Loucy (cell line): ENCODE measurements around the gene LUC7L.
"Not testable (repeated sequence)": the region's sequence is repeated elsewhere in the genome, so short reads cannot be mapped to it uniquely, and the experiment has no call there.

Experiments used
- H2AFZ ChIP-seq: fragments of 200-600 bp; sonication (generic); 2 replicates; pipeline ENCODE4 v1.6.0; 2016; ENCODE audit warnings: antibody characterized with exemption, mild to moderate bottlenecking, low read length, moderate library complexity
- H3F3A ChIP-seq: fragments of 200-600 bp; 2 replicates; pipeline ENCODE4 v1.6.0; 2016; ENCODE audit warnings: antibody characterized with exemption, low read depth, mild to moderate bottlenecking
- H3K27me3 ChIP-seq: fragments of 200-600 bp; sonication (generic); 2 replicates; pipeline ENCODE4 v1.6.1; 2014; ENCODE audit warnings: low read length, mild to moderate bottlenecking; ENCODE audit not compliant: insufficient read depth, poor library complexity, severe bottlenecking
- H3K36me3 ChIP-seq: fragments of 200-600 bp; sonication (generic); 2 replicates; pipeline ENCODE4 v1.6.1; 2016; ENCODE audit warnings: low read length; ENCODE audit not compliant: insufficient read depth
- H3K4me1 ChIP-seq: fragments of 200-600 bp; sonication (generic); 2 replicates; pipeline ENCODE4 v1.5.1; 2014; ENCODE audit warnings: low read length, mild to moderate bottlenecking; ENCODE audit not compliant: insufficient read depth, poor library complexity, severe bottlenecking
- H3K4me2 ChIP-seq: fragments of 200-600 bp; sonication (generic); 2 replicates; pipeline ENCODE4 v1.6.0; 2014; ENCODE audit warnings: antibody characterized with exemption, low read length, low read depth, mild to moderate bottlenecking; ENCODE audit not compliant: poor library complexity, severe bottlenecking
- H3K4me3 ChIP-seq: fragments of 200-600 bp; sonication (generic); 2 replicates; pipeline ENCODE4 v1.5.1; 2014; ENCODE audit warnings: low read length, mild to moderate bottlenecking, mixed read lengths; ENCODE audit not compliant: poor library complexity, severe bottlenecking
- H3K79me2 ChIP-seq: fragments of 200-600 bp; sonication (generic); 2 replicates; pipeline ENCODE4 v1.6.1; 2014; ENCODE audit warnings: low read length; ENCODE audit not compliant: insufficient read depth
- H3K9ac ChIP-seq: fragments of 200-600 bp; sonication (generic); 2 replicates; pipeline ENCODE4 v1.6.0; 2014; ENCODE audit warnings: mild to moderate bottlenecking, low read depth, low read length, moderate library complexity; ENCODE audit not compliant: poor library complexity, severe bottlenecking
- H3K9me2 ChIP-seq: fragments of 200-600 bp; sonication (generic); replicated peaks from 2 replicates; pipeline ENCODE4 v1.6.1; 2016; ENCODE audit warnings: low read depth, low read length, mixed read lengths
- H3K9me3 ChIP-seq: fragments of 200-600 bp; sonication (generic); 2 replicates; pipeline ENCODE4 v1.6.1; 2014; ENCODE audit warnings: mild to moderate bottlenecking, antibody characterized with exemption, low read length, low read depth; ENCODE audit not compliant: insufficient read depth
- H4K20me1 ChIP-seq: fragments of 200-600 bp; sonication (generic); 2 replicates; pipeline ENCODE4 v1.6.0; 2014; ENCODE audit warnings: antibody characterized with exemption, low read length, mild to moderate bottlenecking; ENCODE audit not compliant: insufficient read depth, poor library complexity, severe bottlenecking
- EZH2phosphoT487 ChIP-seq: fragments of 200-600 bp; IDR thresholded peaks from 2 replicates; pipeline ENCODE4 v1.6.1; 2018; ENCODE audit warnings: antibody characterized with exemption, mild to moderate bottlenecking, moderate library complexity, borderline replicate concordance
- TF ChIP-seq, protein P1 (sequence below): fragments of 200-600 bp; sonication (generic); conservative IDR thresholded peaks from 2 replicates; pipeline ENCODE4 v1.5.1; 2014; ENCODE audit warnings: mild to moderate bottlenecking, antibody characterized with exemption, low read length

The LUC7L gene

DNA sequence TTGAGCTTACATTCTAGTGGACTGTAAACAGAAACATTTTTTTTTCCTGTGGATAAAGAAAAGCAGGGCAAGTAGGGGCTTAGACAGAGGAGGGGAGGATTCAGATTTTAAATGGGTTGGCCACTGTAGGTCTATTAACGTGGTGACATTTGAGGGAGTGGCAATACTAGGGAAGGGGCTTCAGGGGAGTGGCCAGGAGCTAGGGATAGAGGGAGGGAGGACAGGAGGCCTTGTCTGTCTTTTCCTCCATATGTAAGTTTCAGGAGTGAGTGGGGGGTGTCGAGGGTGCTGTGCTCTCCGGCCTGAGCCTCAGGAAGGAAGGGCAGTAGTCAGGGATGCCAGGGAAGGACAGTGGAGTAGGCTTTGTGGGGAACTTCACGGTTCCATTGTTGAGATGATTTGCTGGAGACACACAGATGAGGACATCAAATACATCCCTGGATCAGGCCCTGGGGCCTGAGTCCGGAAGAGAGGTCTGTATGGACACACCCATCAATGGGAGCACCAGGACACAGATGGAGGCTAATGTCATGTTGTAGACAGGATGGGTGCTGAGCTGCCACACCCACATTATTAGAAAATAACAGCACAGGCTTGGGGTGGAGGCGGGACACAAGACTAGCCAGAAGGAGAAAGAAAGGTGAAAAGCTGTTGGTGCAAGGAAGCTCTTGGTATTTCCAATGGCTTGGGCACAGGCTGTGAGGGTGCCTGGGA, 70.0 kb downstream of the LUC7L start:
- no peaks in the 10 kb centered on the region for H3K27me3 ChIP-seq

DNA sequence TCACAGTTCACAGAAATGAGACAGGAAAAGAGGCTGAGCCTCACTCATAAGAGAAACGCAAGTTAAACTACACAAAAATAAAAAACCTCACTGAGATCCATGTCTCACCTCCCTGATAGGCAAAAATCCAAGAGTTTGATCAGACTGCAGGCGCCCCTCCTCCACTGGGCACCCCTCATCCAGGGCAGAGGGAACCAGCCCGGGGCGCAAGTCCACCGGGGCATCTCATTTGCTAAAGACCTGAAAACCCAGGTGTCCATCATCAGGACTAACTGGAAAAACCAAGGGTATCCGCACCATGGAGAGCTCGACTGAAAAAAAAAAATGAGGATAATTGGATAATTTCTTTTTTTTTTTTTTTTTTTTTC, 74.2 kb downstream of the LUC7L start:
- Histone ChIP-seq H3K27me3 (no peaks in the 10 kb centered on the region), H3K9me2 (no peaks in the 10 kb centered on the region), H3K9me3 (no peaks in the 10 kb centered on the region), H3K36me3 (no peaks in the 10 kb centered on the region), H3K9ac (no peak overlapping the region), H2AFZ (no peak overlapping the region), H3F3A (no peaks in the 10 kb centered on the region), H3K4me2 (no peak overlapping the region), H3K4me3 (no peak overlapping the region), H3K79me2 (no peaks in the 10 kb centered on the region), H4K20me1 (no peaks in the 10 kb centered on the region), H3K4me1 (no peaks in the 10 kb centered on the region)
- no peak for TF ChIP-seq EZH2phosphoT487
- TF ChIP-seq, protein P1, sequence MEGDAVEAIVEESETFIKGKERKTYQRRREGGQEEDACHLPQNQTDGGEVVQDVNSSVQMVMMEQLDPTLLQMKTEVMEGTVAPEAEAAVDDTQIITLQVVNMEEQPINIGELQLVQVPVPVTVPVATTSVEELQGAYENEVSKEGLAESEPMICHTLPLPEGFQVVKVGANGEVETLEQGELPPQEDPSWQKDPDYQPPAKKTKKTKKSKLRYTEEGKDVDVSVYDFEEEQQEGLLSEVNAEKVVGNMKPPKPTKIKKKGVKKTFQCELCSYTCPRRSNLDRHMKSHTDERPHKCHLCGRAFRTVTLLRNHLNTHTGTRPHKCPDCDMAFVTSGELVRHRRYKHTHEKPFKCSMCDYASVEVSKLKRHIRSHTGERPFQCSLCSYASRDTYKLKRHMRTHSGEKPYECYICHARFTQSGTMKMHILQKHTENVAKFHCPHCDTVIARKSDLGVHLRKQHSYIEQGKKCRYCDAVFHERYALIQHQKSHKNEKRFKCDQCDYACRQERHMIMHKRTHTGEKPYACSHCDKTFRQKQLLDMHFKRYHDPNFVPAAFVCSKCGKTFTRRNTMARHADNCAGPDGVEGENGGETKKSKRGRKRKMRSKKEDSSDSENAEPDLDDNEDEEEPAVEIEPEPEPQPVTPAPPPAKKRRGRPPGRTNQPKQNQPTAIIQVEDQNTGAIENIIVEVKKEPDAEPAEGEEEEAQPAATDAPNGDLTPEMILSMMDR = no peak

More for the DNA sequence above, 70.0 kb downstream of the LUC7L start:
- Histone ChIP-seq H3K9me3 (no peaks in the 10 kb centered on the region), H3K36me3 (no peaks in the 10 kb centered on the region), H3K9ac (no peak overlapping the region), H3F3A (no peaks in the 10 kb centered on the region), H3K9me2 (no peaks in the 10 kb centered on the region), H3K79me2 (no peaks in the 10 kb centered on the region), H3K4me1 (no peaks in the 10 kb centered on the region), H4K20me1 (no peaks in the 10 kb centered on the region), H3K4me2 (no peak overlapping the region), H2AFZ (no peak overlapping the region), H3K4me3 (no peak overlapping the region)
- TF ChIP-seq, protein P1 = no peak
- no peak for TF ChIP-seq EZH2phosphoT487

DNA sequence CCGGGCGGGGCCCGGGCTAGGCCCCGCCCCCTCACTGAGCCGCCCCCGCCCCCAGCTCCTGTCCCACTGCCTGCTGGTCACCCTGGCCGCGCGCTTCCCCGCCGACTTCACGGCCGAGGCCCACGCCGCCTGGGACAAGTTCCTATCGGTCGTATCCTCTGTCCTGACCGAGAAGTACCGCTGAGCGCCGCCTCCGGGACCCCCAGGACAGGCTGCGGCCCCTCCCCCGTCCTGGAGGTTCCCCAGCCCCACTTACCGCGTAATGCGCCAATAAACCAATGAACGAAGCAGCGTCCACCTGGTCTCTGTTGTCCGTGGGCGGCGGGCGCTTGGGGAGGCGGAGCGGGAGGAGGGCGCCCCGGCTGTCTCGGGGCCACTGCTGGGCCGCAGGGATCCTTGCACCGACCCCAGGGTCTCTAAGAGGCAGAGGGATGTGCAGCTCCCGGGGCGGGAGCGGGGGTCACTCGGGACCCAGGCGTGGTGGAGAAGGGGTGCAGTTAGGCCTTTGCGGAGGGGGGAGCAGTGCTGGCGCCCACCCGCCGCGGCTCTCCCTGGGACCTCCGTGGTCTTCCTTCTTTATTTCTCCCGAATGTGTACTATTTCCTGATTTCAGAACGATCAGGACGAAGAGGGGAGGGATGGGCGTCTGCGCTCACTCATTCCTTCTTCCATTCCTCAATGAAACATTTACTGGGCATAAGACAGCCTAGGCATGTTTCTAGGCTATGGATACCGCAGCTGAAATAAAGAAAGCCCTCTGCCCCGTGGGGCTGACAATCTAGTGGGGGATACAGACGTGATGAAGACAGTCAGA, 74.8 kb downstream of the LUC7L start:
- no peaks in the 10 kb centered on the region for H3K27me3 ChIP-seq
- no peaks in the 10 kb centered on the region for H3K9me3 ChIP-seq
- H4K20me1 ChIP-seq = no peaks in the 10 kb centered on the region
- no peaks in the 10 kb centered on the region for H3K79me2 ChIP-seq
- no peak overlapping the region for H3K9ac ChIP-seq
- H3K9me2 ChIP-seq = no peaks in the 10 kb centered on the region
- H3K36me3 ChIP-seq = no peaks in the 10 kb centered on the region
- no peak overlapping the region for H3K4me3 ChIP-seq
- no peak for TF ChIP-seq EZH2phosphoT487
- H3F3A ChIP-seq = no peaks in the 10 kb centered on the region
- H2AFZ ChIP-seq = no peak overlapping the region
- H3K4me1 ChIP-seq = no peaks in the 10 kb centered on the region
- H3K4me2 ChIP-seq = no peak overlapping the region

DNA sequence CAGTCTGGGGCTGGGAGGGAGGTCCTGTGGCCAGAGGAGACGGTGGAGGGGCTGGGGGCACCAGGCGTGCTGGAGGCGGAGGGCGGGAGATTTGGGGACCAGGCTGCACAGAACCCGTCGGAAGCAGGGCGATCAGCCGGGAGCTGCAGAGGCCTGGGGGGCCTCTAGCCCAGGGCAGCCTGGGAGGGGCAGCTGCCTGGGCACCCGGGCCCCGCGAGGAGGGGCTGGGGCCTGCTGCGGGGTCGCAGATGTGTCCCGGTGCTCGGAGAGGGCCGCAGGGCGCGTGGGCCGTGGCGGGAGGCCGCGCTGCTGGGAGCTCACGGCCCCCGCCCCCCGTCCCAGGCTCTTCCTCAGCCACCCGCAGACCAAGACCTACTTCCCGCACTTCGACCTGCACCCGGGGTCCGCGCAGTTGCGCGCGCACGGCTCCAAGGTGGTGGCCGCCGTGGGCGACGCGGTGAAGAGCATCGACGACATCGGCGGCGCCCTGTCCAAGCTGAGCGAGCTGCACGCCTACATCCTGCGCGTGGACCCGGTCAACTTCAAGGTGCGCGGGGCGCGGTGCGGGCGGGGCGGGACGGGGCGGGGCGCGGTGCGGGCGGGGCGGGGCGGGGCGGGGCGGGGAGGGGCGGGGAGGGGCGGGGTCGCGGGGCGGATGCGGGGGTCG, 75.6 kb downstream of the LUC7L start:
- H3K9me3 ChIP-seq, H3K36me3 ChIP-seq, H3K9ac ChIP-seq, H4K20me1 ChIP-seq, H3K79me2 ChIP-seq, H3K4me1 ChIP-seq, H3K27me3 ChIP-seq, H3K4me2 ChIP-seq, H3K9me2 ChIP-seq, H3K4me3 ChIP-seq, H2AFZ ChIP-seq, H3F3A ChIP-seq: not testable (repeated sequence)

DNA sequence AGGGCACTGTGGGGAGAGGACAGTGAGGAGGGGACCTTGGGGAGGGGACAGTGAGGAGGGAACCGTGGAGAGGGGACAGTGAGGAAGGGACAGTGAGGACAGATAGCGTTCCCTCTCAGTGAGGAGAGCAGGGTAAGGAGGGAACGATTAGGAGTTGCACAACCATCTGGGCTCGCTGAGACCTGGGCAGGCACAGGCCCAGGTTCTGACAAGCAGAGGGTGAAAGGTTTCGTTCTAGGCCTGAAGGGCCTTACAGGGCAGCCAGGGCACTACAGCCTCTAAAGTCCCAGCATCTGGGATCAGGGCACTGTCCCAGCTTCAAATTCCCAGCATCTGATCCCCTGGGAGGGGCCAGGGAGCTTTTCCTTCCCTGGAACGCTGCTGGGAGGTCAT, 76.1 kb downstream of the LUC7L start:
- not testable (repeated sequence) for H4K20me1 ChIP-seq, H3K4me2 ChIP-seq, H3K9me3 ChIP-seq, H3F3A ChIP-seq, H3K4me3 ChIP-seq, H3K79me2 ChIP-seq, H2AFZ ChIP-seq, H3K36me3 ChIP-seq, H3K4me1 ChIP-seq, H3K27me3 ChIP-seq, H3K9me2 ChIP-seq, H3K9ac ChIP-seq
